Measurements from ENCODE around the gene CYGB.

Gene CYGB

GRCh38 chr17:76570877-76571471 lies 33.5 kb upstream of the CYGB start:
- no peak overlapping the region for H2BK5ac ChIP-seq (ENCODE audit: low read depth, low read length, poor library complexity, severe bottlenecking)
- no peak overlapping the region for H2BK120ac ChIP-seq (ENCODE audit: low read depth, low read length)
- no peak for DNase-seq
- WGBS: 93% methylated on average over 13 of the region's 13 CpGs
- H3K18ac ChIP-seq (ENCODE audit: low read depth in 1 of 2, low read length in 2 of 2): no peak overlapping the region
- no peaks in the 10 kb centered on the region for H3K9me3 ChIP-seq (ENCODE audit: control insufficient read depth, low read length)
- no peak overlapping the region for H3K23ac ChIP-seq (ENCODE audit: low read length in 2 of 2)
- peaks cover 15% of the 10 kb centered on the region in 2 experiments for H3K36me3 ChIP-seq (ENCODE audit: control insufficient read depth in 1 of 2, insufficient read depth in 2 of 2, low read depth in 1 of 2, low read length in 2 of 2)
- H2BK12ac ChIP-seq (ENCODE audit: low read length in 2 of 2): no peak overlapping the region
- H3K27me3 ChIP-seq (ENCODE audit: control insufficient read depth in 1 of 2, insufficient read depth in 1 of 2, low read length in 2 of 2): no peaks in the 10 kb centered on the region
- no peak overlapping the region for H3K4ac ChIP-seq (ENCODE audit: low read depth in 1 of 2, low read length in 2 of 2)
- no peak overlapping the region for H2BK15ac ChIP-seq (ENCODE audit: low read depth, poor library complexity, severe bottlenecking)
- no peak overlapping the region for H4K8ac ChIP-seq (ENCODE audit: low read length)
- no peak overlapping the region for H2AFZ ChIP-seq (ENCODE audit: low read depth, low read length)
- H3K14ac ChIP-seq (ENCODE audit: low read length in 2 of 2): no peak overlapping the region
- H2AK5ac ChIP-seq (ENCODE audit: low read length, severe bottlenecking): no peak overlapping the region
- no peak overlapping the region for H4K91ac ChIP-seq (ENCODE audit: low read length)
- no peak overlapping the region for H3K4me2 ChIP-seq (ENCODE audit: low read length, poor library complexity, severe bottlenecking)
- no peak overlapping the region for H3K4me3 ChIP-seq (ENCODE audit: insufficient read depth in 1 of 2, low read depth in 1 of 2, low read length in 2 of 2)
- H3K9ac ChIP-seq (ENCODE audit: low read length): no peak overlapping the region
- H3K27ac ChIP-seq (ENCODE audit: low read length, poor library complexity, severe bottlenecking): no peak overlapping the region
- H3K79me1 ChIP-seq (replicated peaks; ENCODE audit: low read length, poor library complexity, severe bottlenecking): peaks cover 4% of the 10 kb centered on the region
- H3K4me1 ChIP-seq (ENCODE audit: control insufficient read depth, insufficient read depth, low read depth, low read length): peaks cover 8% of the 10 kb centered on the region

DNA sequence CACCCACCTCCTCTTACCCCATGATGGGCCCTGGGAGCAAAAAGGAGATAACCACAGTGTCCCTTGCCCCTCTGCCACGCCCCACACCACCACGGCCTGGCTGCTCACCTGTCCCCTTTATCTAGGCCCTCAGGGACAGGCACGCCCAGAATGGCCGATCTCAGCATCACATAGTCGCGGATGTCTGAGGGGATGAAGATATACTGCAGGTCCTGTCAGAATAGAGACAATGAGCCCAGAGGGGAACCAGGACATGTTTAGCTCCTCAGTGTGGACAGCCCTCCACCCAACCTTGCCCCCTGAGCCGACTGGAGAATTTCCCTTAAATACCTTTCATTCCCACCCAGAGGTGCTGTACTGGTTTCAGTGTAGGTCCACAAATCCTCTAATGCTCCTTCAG lies 32.9 kb upstream of the CYGB start:
- H2AK5ac ChIP-seq (ENCODE audit: low read length, severe bottlenecking): no peak overlapping the region
- DNase-seq: no peak
- H2BK120ac ChIP-seq (ENCODE audit: low read depth, low read length): no peak overlapping the region
- H3K14ac ChIP-seq (ENCODE audit: low read length in 2 of 2): no peak overlapping the region
- H2BK5ac ChIP-seq (ENCODE audit: low read depth, low read length, poor library complexity, severe bottlenecking): no peak overlapping the region
- no peak overlapping the region for H2BK15ac ChIP-seq (ENCODE audit: low read depth, poor library complexity, severe bottlenecking)
- no peaks in the 10 kb centered on the region for H3K9me3 ChIP-seq (ENCODE audit: control insufficient read depth, low read length)
- H3K27ac ChIP-seq (ENCODE audit: low read length, poor library complexity, severe bottlenecking): no peak overlapping the region
- no peak overlapping the region for H2BK12ac ChIP-seq (ENCODE audit: low read length in 2 of 2)
- no peak overlapping the region for H3K18ac ChIP-seq (ENCODE audit: low read depth in 1 of 2, low read length in 2 of 2)
- peaks cover 19 to 20% of the 10 kb centered on the region in 2 experiments for H3K36me3 ChIP-seq (ENCODE audit: control insufficient read depth in 1 of 2, insufficient read depth in 2 of 2, low read depth in 1 of 2, low read length in 2 of 2)
- H3K9ac ChIP-seq (ENCODE audit: low read length): no peak overlapping the region
- H3K23ac ChIP-seq (ENCODE audit: low read length in 2 of 2): no peak overlapping the region
- no peak overlapping the region for H3K4ac ChIP-seq (ENCODE audit: low read depth in 1 of 2, low read length in 2 of 2)
- H4K8ac ChIP-seq (ENCODE audit: low read length): no peak overlapping the region
- WGBS: 93% methylated on average over 7 of the region's 7 CpGs
- peaks cover 8% of the 10 kb centered on the region for H3K4me1 ChIP-seq (ENCODE audit: control insufficient read depth, insufficient read depth, low read depth, low read length)
- no peak overlapping the region for H3K4me2 ChIP-seq (ENCODE audit: low read length, poor library complexity, severe bottlenecking)
- H4K91ac ChIP-seq (ENCODE audit: low read length): no peak overlapping the region
- no peak overlapping the region for H3K4me3 ChIP-seq (ENCODE audit: insufficient read depth in 1 of 2, low read depth in 1 of 2, low read length in 2 of 2)
- H3K27me3 ChIP-seq (ENCODE audit: control insufficient read depth in 1 of 2, insufficient read depth in 1 of 2, low read length in 2 of 2): no peaks in the 10 kb centered on the region
- H3K79me1 ChIP-seq (replicated peaks; ENCODE audit: low read length, poor library complexity, severe bottlenecking): peaks cover 5% of the 10 kb centered on the region
- H2AFZ ChIP-seq (ENCODE audit: low read depth, low read length): no peak overlapping the region

GRCh38 chr17:76569607-76570279 lies 32.2 kb upstream of the CYGB start:
- no peak overlapping the region for H3K4ac ChIP-seq (ENCODE audit: low read depth in 1 of 2, low read length in 2 of 2)
- H2AFZ ChIP-seq (ENCODE audit: low read depth, low read length): no peak overlapping the region
- no peak overlapping the region for H4K8ac ChIP-seq (ENCODE audit: low read length)
- no peak overlapping the region for H3K27ac ChIP-seq (ENCODE audit: low read length, poor library complexity, severe bottlenecking)
- H3K18ac ChIP-seq (ENCODE audit: low read depth in 1 of 2, low read length in 2 of 2): no peak overlapping the region
- no peak overlapping the region for H2BK15ac ChIP-seq (ENCODE audit: low read depth, poor library complexity, severe bottlenecking)
- peaks cover 8% of the 10 kb centered on the region for H3K4me1 ChIP-seq (ENCODE audit: control insufficient read depth, insufficient read depth, low read depth, low read length)
- no peaks in the 10 kb centered on the region for H3K9me3 ChIP-seq (ENCODE audit: control insufficient read depth, low read length)
- no peak overlapping the region for H3K9ac ChIP-seq (ENCODE audit: low read length)
- peaks cover 20 to 27% of the 10 kb centered on the region in 2 experiments for H3K36me3 ChIP-seq (ENCODE audit: control insufficient read depth in 1 of 2, insufficient read depth in 2 of 2, low read depth in 1 of 2, low read length in 2 of 2)
- DNase-seq: no peak
- H3K4me3 ChIP-seq (ENCODE audit: insufficient read depth in 1 of 2, low read depth in 1 of 2, low read length in 2 of 2): no peak overlapping the region
- no peak overlapping the region for H2BK12ac ChIP-seq (ENCODE audit: low read length in 2 of 2)
- no peak overlapping the region for H4K91ac ChIP-seq (ENCODE audit: low read length)
- H2BK5ac ChIP-seq (ENCODE audit: low read depth, low read length, poor library complexity, severe bottlenecking): no peak overlapping the region
- H3K23ac ChIP-seq (ENCODE audit: low read length in 2 of 2): no peak overlapping the region
- 84% methylated on average over 17 of the region's 18 CpGs for whole genome bisulfite sequencing
- peaks cover 5% of the 10 kb centered on the region for H3K79me1 ChIP-seq (replicated peaks; ENCODE audit: low read length, poor library complexity, severe bottlenecking)
- H3K4me2 ChIP-seq (ENCODE audit: low read length, poor library complexity, severe bottlenecking): no peak overlapping the region
- no peak overlapping the region for H2AK5ac ChIP-seq (ENCODE audit: low read length, severe bottlenecking)
- H3K14ac ChIP-seq (ENCODE audit: low read length in 2 of 2): no peak overlapping the region
- H3K27me3 ChIP-seq (ENCODE audit: control insufficient read depth in 1 of 2, insufficient read depth in 1 of 2, low read length in 2 of 2): no peaks in the 10 kb centered on the region
- no peak overlapping the region for H2BK120ac ChIP-seq (ENCODE audit: low read depth, low read length)

DNA sequence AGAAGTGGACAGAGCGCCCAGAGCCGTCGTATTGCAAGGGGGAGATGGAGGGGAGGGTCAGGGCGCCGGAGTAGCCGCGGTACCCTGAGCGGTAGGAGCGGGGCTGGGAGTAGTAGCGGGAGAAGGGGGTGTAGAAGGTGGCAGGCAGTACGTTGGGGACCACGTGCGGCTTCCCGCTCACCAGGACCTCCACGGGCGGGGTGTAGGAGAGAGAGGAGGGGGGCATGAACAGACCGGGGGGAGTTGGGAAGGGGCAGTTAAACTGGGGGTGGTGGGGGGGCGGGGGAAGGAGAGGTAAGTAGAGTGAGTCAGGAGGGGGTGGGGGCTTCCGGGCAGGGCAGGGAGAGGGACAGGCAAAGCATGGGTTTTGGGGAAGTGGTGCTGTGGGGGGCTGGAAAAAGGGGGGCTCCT lies 31.3 kb upstream of the CYGB start:
- H3K79me1 ChIP-seq (replicated peaks; ENCODE audit: low read length, poor library complexity, severe bottlenecking): peaks cover 5% of the 10 kb centered on the region
- no peak overlapping the region for H2BK120ac ChIP-seq (ENCODE audit: low read depth, low read length)
- no peak overlapping the region for H3K14ac ChIP-seq (ENCODE audit: low read length in 2 of 2)
- H2AFZ ChIP-seq (ENCODE audit: low read depth, low read length): no peak overlapping the region
- DNase-seq: no peak
- peak overlapping the region; percentile 31 for H4K91ac ChIP-seq (ENCODE audit: low read length)
- no peak overlapping the region for H3K4me2 ChIP-seq (ENCODE audit: low read length, poor library complexity, severe bottlenecking)
- peak overlapping the region in 1 of 2 experiments; percentile 40 for H3K18ac ChIP-seq (ENCODE audit: low read depth in 1 of 2, low read length in 2 of 2)
- H2BK12ac ChIP-seq (ENCODE audit: low read length in 2 of 2): no peak overlapping the region
- H2BK15ac ChIP-seq (ENCODE audit: low read depth, poor library complexity, severe bottlenecking): no peak overlapping the region
- H3K4ac ChIP-seq (ENCODE audit: low read depth in 1 of 2, low read length in 2 of 2): no peak overlapping the region
- H3K23ac ChIP-seq (ENCODE audit: low read length in 2 of 2): no peak overlapping the region
- no peaks in the 10 kb centered on the region for H3K9me3 ChIP-seq (ENCODE audit: control insufficient read depth, low read length)
- no peak overlapping the region for H2BK5ac ChIP-seq (ENCODE audit: low read depth, low read length, poor library complexity, severe bottlenecking)
- H3K9ac ChIP-seq (ENCODE audit: low read length): no peak overlapping the region
- H3K4me3 ChIP-seq (ENCODE audit: insufficient read depth in 1 of 2, low read depth in 1 of 2, low read length in 2 of 2): no peak overlapping the region
- no peaks in the 10 kb centered on the region for H3K27me3 ChIP-seq (ENCODE audit: control insufficient read depth in 1 of 2, insufficient read depth in 1 of 2, low read length in 2 of 2)
- no peak overlapping the region for H4K8ac ChIP-seq (ENCODE audit: low read length)
- WGBS: 46% methylated on average over 19 of the region's 19 CpGs
- H2AK5ac ChIP-seq (ENCODE audit: low read length, severe bottlenecking): no peak overlapping the region
- no peak overlapping the region for H3K27ac ChIP-seq (ENCODE audit: low read length, poor library complexity, severe bottlenecking)
- H3K4me1 ChIP-seq (ENCODE audit: control insufficient read depth, insufficient read depth, low read depth, low read length): peaks cover 8% of the 10 kb centered on the region
- H3K36me3 ChIP-seq (ENCODE audit: control insufficient read depth in 1 of 2, insufficient read depth in 2 of 2, low read depth in 1 of 2, low read length in 2 of 2): peaks cover 22 to 32% of the 10 kb centered on the region in 2 experiments

Measured in mesenchymal stem cell (in vitro differentiated cells and primary cell).